Stimulated activated CD8-positive, alpha-beta memory T cell treated with anti-CD3 and anti-CD28 coated beads, Interleukin-4, amount 100 ng/mL, for 24 hours (primary cell): ENCODE measurements around the gene MTHFD1L.
"Not testable (repeated sequence)": the region's sequence is repeated elsewhere in the genome, so short reads cannot be mapped to it uniquely, and the experiment has no call there.

Source experiments
- DNase-seq: peaks from one replicate; pipeline ENCODE4 v3.0.0-alpha.2; 2020; ENCODE audit warnings: low read depth

The MTHFD1L gene

GRCh38 chr6:151067684-151068596 lies 202.4 kb downstream of the MTHFD1L start:
- DNase-seq = no peak

- no peak for DNase-seq
Measured at GRCh38 chr6:151068761-151069312, 203.3 kb downstream of the MTHFD1L start.

GRCh38 chr6:151069641-151070040 lies 204.1 kb downstream of the MTHFD1L start:
- no peak for DNase-seq

- no peak for DNase-seq
Measured at GRCh38 chr6:151070631-151071051, 205.1 kb downstream of the MTHFD1L start.

GRCh38 chr6:151071295-151071694 lies 205.8 kb downstream of the MTHFD1L start:
- no peak for DNase-seq

GRCh38 chr6:151073146-151073545 lies 207.6 kb downstream of the MTHFD1L start:
- DNase-seq = no peak

- no peak for DNase-seq
Measured at GRCh38 chr6:151073701-151074100, 208.2 kb downstream of the MTHFD1L start.

GRCh38 chr6:151075005-151075404 lies 209.5 kb downstream of the MTHFD1L start:
- DNase-seq = no peak

GRCh38 chr6:151075527-151075926 lies 210.0 kb downstream of the MTHFD1L start:
- DNase-seq = no peak

GRCh38 chr6:151075930-151076555 lies 210.5 kb downstream of the MTHFD1L start:
- no peak for DNase-seq

GRCh38 chr6:151078655-151079054 lies 213.2 kb downstream of the MTHFD1L start:
- no peak for DNase-seq

- no peak for DNase-seq
Measured at GRCh38 chr6:151081656-151082055, 216.2 kb downstream of the MTHFD1L start.

- no peak for DNase-seq
Measured at GRCh38 chr6:151082079-151082478, 216.6 kb downstream of the MTHFD1L start.

- DNase-seq = no peak
Measured at GRCh38 chr6:151084275-151084674, 218.8 kb downstream of the MTHFD1L start.

GRCh38 chr6:151087055-151087454 lies 221.6 kb downstream of the MTHFD1L start:
- DNase-seq = not testable (repeated sequence)

GRCh38 chr6:151087861-151088598 lies 222.5 kb downstream of the MTHFD1L start:
- no peak for DNase-seq

GRCh38 chr6:151088599-151088935 lies 223.1 kb downstream of the MTHFD1L start:
- DNase-seq = no peak

- DNase-seq = no peak
Measured at GRCh38 chr6:151088963-151089362, 223.5 kb downstream of the MTHFD1L start.

- DNase-seq = no peak
Measured at GRCh38 chr6:151089978-151090377, 224.5 kb downstream of the MTHFD1L start.

- no peak for DNase-seq
Measured at GRCh38 chr6:151091571-151091970, 226.1 kb downstream of the MTHFD1L start.

- no peak for DNase-seq
Measured at GRCh38 chr6:151092591-151092990, 227.1 kb downstream of the MTHFD1L start.

- DNase-seq = no peak
Measured at GRCh38 chr6:151093706-151094105, 228.2 kb downstream of the MTHFD1L start.
